Right renal pelvis (tissue), 4 donors: Measurements from ENCODE around the gene POLD4. TPM values are rescaled to one million over a fixed set of nuclear protein-coding genes. Genes with fewer than 3 reads are reported as not detected.

Experiments
- DNase-seq, 4 donors: peaks; one replicate each; pipeline ENCODE4 v3.0.0-alpha.2; 2013; ENCODE audit warnings: low read depth in 4 of 4, low spot score in 3 of 4, missing footprints in 1 of 4
- polyA plus RNA-seq, 4 donors: library from polyadenylated mRNA; unstranded; fragments of 120-200 nt; gene quantifications; one replicate each; pipeline ENCODE4 v1.2.1, GENCODE V29; 2013; ENCODE audit not compliant: insufficient read length in 4 of 4

Gene POLD4
- polyA plus RNA-seq, 4 donors: 18.7 to 36.1 (median 23.9) TPM

DNA sequence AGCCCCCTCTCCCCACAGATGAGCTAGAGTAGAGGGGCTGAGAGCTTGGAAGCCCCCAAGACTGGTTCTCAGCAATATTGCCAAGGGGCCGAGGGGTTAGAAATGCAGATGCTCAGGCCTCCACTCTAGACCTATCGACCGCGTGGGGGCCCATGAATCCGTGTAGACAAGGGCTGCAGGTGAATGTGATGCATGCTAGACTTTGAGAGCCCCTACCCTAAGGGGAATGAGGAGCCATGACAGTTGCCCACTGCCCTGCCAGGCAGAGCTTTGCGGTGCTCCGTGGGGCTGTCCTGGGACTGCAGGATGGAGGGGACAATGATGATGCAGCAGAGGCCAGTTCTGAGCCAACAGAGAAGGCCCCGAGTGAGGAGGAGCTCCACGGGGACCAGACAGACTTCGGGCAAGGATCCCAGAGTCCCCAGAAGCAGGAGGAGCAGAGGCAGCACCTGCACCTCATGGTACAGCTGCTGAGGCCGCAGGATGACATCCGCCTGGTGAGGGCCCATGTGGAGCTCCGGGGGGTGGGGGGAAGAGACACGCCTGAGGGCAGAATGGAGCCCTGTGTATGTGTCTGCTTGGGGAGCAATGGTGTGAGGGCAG, 48.7 kb downstream of the POLD4 start:
- no peak for DNase-seq

DNA sequence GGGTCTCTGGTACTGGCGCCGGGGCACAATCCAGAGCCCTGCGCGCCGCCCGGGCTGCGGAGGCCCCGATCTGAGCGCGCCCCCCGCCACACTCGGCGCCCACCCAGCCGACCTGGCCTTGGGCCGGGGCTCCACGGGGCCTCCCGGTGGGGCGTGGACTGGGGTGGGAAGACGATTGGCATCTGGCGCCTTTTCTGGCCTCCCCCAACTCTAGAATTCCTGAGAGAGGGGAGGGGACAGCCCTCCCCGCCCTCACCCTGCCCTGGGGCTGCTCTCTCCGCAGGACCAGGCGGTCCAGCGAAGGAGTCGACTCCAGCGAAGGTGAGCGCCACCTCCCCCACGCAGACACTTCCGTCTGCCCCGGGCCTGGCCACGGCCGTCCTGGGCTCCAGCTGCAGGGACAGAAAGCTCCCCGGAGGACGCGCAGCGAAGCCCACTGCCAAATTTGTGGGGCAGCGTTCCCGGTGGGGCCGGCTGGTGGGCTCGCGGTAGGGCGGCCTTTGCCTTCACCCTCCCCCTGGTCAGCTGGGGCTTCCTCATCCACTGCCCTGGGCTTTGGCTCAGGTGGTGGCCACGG, 49.4 kb downstream of the POLD4 start:
- DNase-seq: no peak

DNA sequence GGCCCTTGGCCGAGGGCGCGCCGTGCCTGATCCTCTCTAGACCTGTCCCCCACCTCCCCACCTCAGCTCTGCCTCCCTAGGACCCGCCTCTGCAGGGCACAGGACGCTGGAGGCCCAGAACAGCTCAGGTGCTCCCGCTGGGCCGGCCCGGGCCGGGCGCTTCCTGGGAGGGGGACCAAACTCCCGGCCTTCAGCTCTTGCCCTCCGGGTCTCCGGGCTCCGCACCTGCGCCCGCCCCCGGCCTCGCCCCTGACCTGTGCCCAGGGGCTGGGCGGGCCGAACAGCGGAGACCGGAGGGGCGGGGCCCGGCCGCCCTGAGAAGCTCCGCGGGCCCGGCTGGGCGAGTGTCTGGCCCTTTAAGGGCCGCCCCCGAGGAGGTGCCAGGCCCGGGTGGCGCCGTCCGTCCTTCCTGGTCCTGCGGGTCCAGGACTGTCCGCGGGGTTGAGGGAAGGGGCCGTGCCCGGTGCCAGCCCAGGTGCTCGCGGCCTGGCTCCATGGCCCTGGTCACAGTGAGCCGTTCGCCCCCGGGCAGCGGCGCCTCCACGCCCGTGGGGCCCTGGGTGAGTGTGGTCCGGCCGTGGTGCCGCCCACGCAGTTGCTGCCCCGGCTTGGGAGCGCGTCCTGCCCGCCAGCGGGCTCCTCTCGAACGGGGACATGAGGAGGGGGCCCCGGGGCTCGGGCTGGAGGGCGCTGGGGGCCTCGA, 50.1 kb downstream of the POLD4 start, which contains the start of gene SSH3:
SSH3 (plus strand) TSS at position 399 of the 703 bp plus-strand sequence; CDS start at position 495, 96 bp downstream.
- DNase-seq: no peak

DNA sequence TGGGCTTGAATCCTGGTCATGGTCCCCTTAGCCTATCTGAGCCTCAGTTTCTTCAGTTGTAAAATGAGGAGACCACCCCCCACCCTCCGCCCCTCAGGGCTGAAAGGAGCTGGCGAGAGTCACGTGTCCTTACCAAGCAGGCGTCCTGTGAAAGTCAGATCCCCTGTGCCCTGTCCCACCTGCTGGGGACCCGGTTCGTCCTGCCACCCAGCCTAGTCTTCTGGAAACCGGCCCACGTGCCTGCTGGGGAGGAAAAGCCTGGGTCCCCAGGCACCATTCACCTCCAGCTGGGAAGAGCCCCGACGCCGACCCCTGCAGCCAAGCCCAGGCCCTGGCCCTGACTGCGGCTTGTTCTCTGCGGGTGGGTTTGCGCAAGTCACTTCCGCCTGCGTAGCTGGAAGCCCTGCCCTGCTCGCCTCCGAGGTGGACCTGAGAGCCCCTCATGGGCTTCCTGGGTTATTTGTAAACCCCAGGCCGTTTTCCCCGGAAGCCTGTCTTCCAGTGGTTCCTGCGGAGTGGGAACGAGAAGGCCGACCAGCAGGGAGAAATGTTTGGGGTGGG, 50.7 kb downstream of the POLD4 start:
- no peak for DNase-seq

DNA sequence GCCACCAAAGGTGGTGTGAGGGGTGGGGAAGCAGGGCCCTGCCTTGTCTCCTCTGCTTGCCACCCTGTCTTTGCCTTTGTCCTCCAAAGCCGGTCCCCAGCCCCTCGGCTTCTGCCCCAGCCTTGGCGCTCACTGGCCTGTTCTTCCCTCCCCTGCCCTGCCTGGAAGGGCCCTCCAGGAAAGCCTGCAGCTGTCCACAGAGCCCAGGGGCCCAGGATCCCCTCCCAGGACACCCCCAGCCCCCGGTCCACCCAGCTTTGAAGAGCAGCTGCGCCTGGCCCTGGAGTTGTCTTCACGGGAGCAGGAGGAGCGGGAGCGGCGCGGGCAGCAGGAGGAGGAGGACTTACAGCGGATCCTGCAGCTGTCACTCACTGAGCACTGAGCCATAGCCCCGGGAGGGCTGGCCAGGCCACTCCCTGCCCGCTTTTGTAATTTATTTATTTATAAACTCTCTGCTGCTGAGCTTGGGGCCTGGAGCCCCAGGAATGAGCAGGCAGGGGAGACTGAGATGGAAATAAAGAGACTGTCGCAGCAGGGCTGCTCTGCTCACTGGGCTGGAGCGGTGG, 51.3 kb downstream of the POLD4 start:
- DNase-seq: no peak

DNA sequence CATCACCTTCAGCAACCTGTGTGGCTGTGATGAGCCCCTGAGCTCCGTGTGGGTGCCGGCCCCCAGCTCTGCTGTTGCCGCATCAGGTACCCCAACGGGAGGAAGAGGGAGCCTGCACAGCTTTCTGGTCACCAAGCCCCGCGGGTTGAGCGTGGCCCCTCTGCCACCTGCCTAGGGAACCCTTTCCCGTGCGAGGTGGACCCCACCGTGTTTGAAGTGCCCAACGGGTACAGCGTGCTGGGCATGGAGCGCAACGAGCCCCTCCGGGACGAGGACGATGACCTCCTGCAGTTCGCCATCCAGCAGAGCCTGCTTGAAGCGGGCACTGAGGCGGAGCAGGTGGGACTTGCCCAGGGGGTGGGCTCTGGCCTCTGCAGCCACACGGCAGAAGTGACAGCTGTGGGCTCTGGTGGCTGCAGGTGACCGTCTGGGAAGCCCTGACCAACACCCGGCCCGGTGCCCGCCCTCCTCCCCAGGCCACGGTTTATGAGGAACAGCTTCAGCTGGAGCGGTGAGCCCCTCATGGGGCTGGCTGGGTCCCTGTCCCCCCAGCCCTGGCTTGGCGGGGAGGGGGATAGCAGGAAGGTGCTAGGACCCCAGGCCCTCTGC, 51.9 kb downstream of the POLD4 start:
- DNase-seq: no peak

Other genes with a start within 250 kb of the POLD4 start
- gene KDM2A, start 234.3 kb downstream of the POLD4 start, polyA plus RNA-seq: 10 to 100 TPM; 72.3 to 82.1 (median 75.9) TPM
- gene GRK2, start 87.1 kb downstream of the POLD4 start, polyA plus RNA-seq: 10 to 100 TPM; 45.6 to 65.0 (median 49.0) TPM
- 10 to 100 TPM; 21.3 to 32.9 (median 27.4) TPM for gene ANKRD13D, start 64.2 kb downstream of the POLD4 start, polyA plus RNA-seq
- gene SSH3, start 50.0 kb downstream of the POLD4 start, polyA plus RNA-seq: 10 to 100 TPM; 24.3 to 32.3 (median 24.6) TPM
- 1 to 10 TPM; 4.5 to 6.3 (median 5.1) TPM for gene CLCF1, start 20.1 kb upstream of the POLD4 start, polyA plus RNA-seq
- gene RAD9A, start 38.4 kb upstream of the POLD4 start, polyA plus RNA-seq: 10 to 100 TPM; 20.1 to 27.3 (median 21.6) TPM
- 100 to 1,000 TPM; 146 to 188 (median 155) TPM for gene PPP1CA, start 48.3 kb upstream of the POLD4 start, polyA plus RNA-seq
- gene TBC1D10C, start 50.5 kb upstream of the POLD4 start, polyA plus RNA-seq: 1 to 10 TPM; 3.3 to 7.6 (median 5.1) TPM
- 1 to 10 TPM; 1.7 to 2.5 (median 2.3) TPM for gene CARNS1, start 62.1 kb upstream of the POLD4 start, polyA plus RNA-seq
- gene RPS6KB2, start 74.9 kb upstream of the POLD4 start, polyA plus RNA-seq: 10 to 100 TPM; 44.3 to 51.8 (median 45.4) TPM
- 1 to 10 TPM in 3 of 4 donors, under 1 TPM in 1; 0.96 to 2.7 (median 1.4) TPM for gene PTPRCAP, start 84.1 kb upstream of the POLD4 start, polyA plus RNA-seq
- 10 to 100 TPM; 61.7 to 88.8 (median 66.6) TPM for gene CORO1B, start 89.9 kb upstream of the POLD4 start, polyA plus RNA-seq
- gene GPR152, start 99.2 kb upstream of the POLD4 start, polyA plus RNA-seq: not detected
- gene CABP4, start 101.8 kb upstream of the POLD4 start, polyA plus RNA-seq: under 1 TPM; 0.20 to 0.74 (median 0.41) TPM
- 10 to 100 TPM; 43.8 to 73.6 (median 49.3) TPM for gene TMEM134, start 115.7 kb upstream of the POLD4 start, polyA plus RNA-seq
- 10 to 100 TPM; 55.4 to 71.8 (median 59.1) TPM for gene AIP, start 129.5 kb upstream of the POLD4 start, polyA plus RNA-seq
- gene PITPNM1, start 151.8 kb upstream of the POLD4 start, polyA plus RNA-seq: 10 to 100 TPM; 25.7 to 43.7 (median 32.1) TPM
- 10 to 100 TPM; 41.6 to 75.9 (median 49.0) TPM for gene CDK2AP2, start 154.6 kb upstream of the POLD4 start, polyA plus RNA-seq
- gene CABP2, start 169.9 kb upstream of the POLD4 start, polyA plus RNA-seq: under 1 TPM in 2 of 4 donors, not detected in 2; 0.19 to 0.61 TPM
- gene GSTP1, start 230.3 kb upstream of the POLD4 start, polyA plus RNA-seq: 1,000 to 10,000 TPM in 1 of 4 donors, 100 to 1,000 TPM in 3; 756 to 1,003 (median 789) TPM